ENCODE results near the gene OR3A1. TPM values are rescaled to one million over a fixed set of nuclear protein-coding genes. Genes with fewer than 3 reads are reported as not detected.
"Not testable (repeated sequence)": the region's sequence is repeated elsewhere in the genome, so short reads cannot be mapped to it uniquely, and the experiment has no call there.

Gene OR3A1
- total RNA-seq, result not detected

GRCh38 chr17:3298260-3298659 lies at the start of gene OR3A1:
Gene OR3A1 (minus strand): TSS chr17:3298360. CDS start chr17:3292582, 5,778 bp downstream.
- Histone ChIP-seq H3K27me3 (ENCODE audit: insufficient read depth, low read length) (peaks cover 3% of the 10 kb centered on the region), H3K9me3 (ENCODE audit: low read depth, low read length) (no peaks in the 10 kb centered on the region), H3K4me1 (ENCODE audit: insufficient read depth, low read length) (no peaks in the 10 kb centered on the region), H3K4me3 (ENCODE audit: low read length) (no peak within 1 kb of the TSS)

- not testable (repeated sequence) for H3K4me1 ChIP-seq (ENCODE audit: insufficient read depth, low read length); H3K9me3 ChIP-seq (ENCODE audit: low read depth, low read length); H3K27me3 ChIP-seq (ENCODE audit: insufficient read depth, low read length); H3K4me3 ChIP-seq (ENCODE audit: low read length)
Measured at GRCh38 chr17:3342782-3343181, 44.6 kb upstream of the OR3A1 start.

GRCh38 chr17:3335876-3336275 lies 37.7 kb upstream of the OR3A1 start:
- no peaks in the 10 kb centered on the region for H3K9me3 ChIP-seq (ENCODE audit: low read depth, low read length)
- no peaks in the 10 kb centered on the region for H3K27me3 ChIP-seq (ENCODE audit: insufficient read depth, low read length)
- no peaks in the 10 kb centered on the region for H3K4me1 ChIP-seq (ENCODE audit: insufficient read depth, low read length)
- no peak overlapping the region for H3K4me3 ChIP-seq (ENCODE audit: low read length)

- no peak overlapping the region for H3K4me3 ChIP-seq (ENCODE audit: low read length)
- no peaks in the 10 kb centered on the region for H3K27me3 ChIP-seq (ENCODE audit: insufficient read depth, low read length)
- H3K4me1 ChIP-seq (ENCODE audit: insufficient read depth, low read length), result no peaks in the 10 kb centered on the region
- H3K9me3 ChIP-seq (ENCODE audit: low read depth, low read length), result no peaks in the 10 kb centered on the region
Measured at GRCh38 chr17:3318336-3318735, 20.2 kb upstream of the OR3A1 start.

- Histone ChIP-seq H3K9me3 (ENCODE audit: low read depth, low read length) (no peaks in the 10 kb centered on the region), H3K4me1 (ENCODE audit: insufficient read depth, low read length) (no peaks in the 10 kb centered on the region), H3K27me3 (ENCODE audit: insufficient read depth, low read length) (no peaks in the 10 kb centered on the region), H3K4me3 (ENCODE audit: low read length) (no peak overlapping the region)
Measured at GRCh38 chr17:3316836-3317235, 18.7 kb upstream of the OR3A1 start.

GRCh38 chr17:3308603-3309002 lies 10.4 kb upstream of the OR3A1 start:
- H3K4me1 ChIP-seq (ENCODE audit: insufficient read depth, low read length), result no peaks in the 10 kb centered on the region
- H3K4me3 ChIP-seq (ENCODE audit: low read length), result no peak overlapping the region

GRCh38 chr17:3295632-3296031 lies 2.5 kb downstream of the OR3A1 start:
- H3K4me3 ChIP-seq (ENCODE audit: low read length), result no peak overlapping the region
- H3K27me3 ChIP-seq (ENCODE audit: insufficient read depth, low read length), result peaks cover 5% of the 10 kb centered on the region
- H3K4me1 ChIP-seq (ENCODE audit: insufficient read depth, low read length), result no peaks in the 10 kb centered on the region
- H3K9me3 ChIP-seq (ENCODE audit: low read depth, low read length), result no peaks in the 10 kb centered on the region

More at GRCh38 chr17:3308603-3309002, 10.4 kb upstream of the OR3A1 start:
- Histone ChIP-seq H3K27me3 (ENCODE audit: insufficient read depth, low read length) (no peaks in the 10 kb centered on the region), H3K9me3 (ENCODE audit: low read depth, low read length) (no peaks in the 10 kb centered on the region)

GRCh38 chr17:3293548-3293947 lies 4.6 kb downstream of the OR3A1 start:
- H3K9me3 ChIP-seq (ENCODE audit: low read depth, low read length); H3K4me1 ChIP-seq (ENCODE audit: insufficient read depth, low read length); H3K4me3 ChIP-seq (ENCODE audit: low read length); H3K27me3 ChIP-seq (ENCODE audit: insufficient read depth, low read length): not testable (repeated sequence)

GRCh38 chr17:3282901-3283300 lies 15.3 kb downstream of the OR3A1 start:
- Histone ChIP-seq H3K4me3 (ENCODE audit: low read length) (no peak overlapping the region), H3K27me3 (ENCODE audit: insufficient read depth, low read length) (no peaks in the 10 kb centered on the region), H3K4me1 (ENCODE audit: insufficient read depth, low read length) (no peaks in the 10 kb centered on the region), H3K9me3 (ENCODE audit: low read depth, low read length) (no peaks in the 10 kb centered on the region)

GRCh38 chr17:3276126-3276525 lies 22.0 kb downstream of the OR3A1 start:
- H3K4me1 ChIP-seq (ENCODE audit: insufficient read depth, low read length), result peaks cover 2% of the 10 kb centered on the region
- H3K9me3 ChIP-seq (ENCODE audit: low read depth, low read length), result peaks cover 7% of the 10 kb centered on the region
- no peaks in the 10 kb centered on the region for H3K27me3 ChIP-seq (ENCODE audit: insufficient read depth, low read length)
- H3K4me3 ChIP-seq (ENCODE audit: low read length), result no peak overlapping the region

- no peaks in the 10 kb centered on the region for H3K27me3 ChIP-seq (ENCODE audit: insufficient read depth, low read length)
- peaks cover 12% of the 10 kb centered on the region for H3K4me1 ChIP-seq (ENCODE audit: insufficient read depth, low read length)
- H3K9me3 ChIP-seq (ENCODE audit: low read depth, low read length), result peaks cover 7% of the 10 kb centered on the region
- no peak overlapping the region for H3K4me3 ChIP-seq (ENCODE audit: low read length)
Measured at GRCh38 chr17:3271072-3271848, 26.9 kb downstream of the OR3A1 start.

GRCh38 chr17:3260600-3260999 lies 37.6 kb downstream of the OR3A1 start:
- no peak overlapping the region for H3K4me3 ChIP-seq (ENCODE audit: low read length)
- no peaks in the 10 kb centered on the region for H3K9me3 ChIP-seq (ENCODE audit: low read depth, low read length)
- no peaks in the 10 kb centered on the region for H3K27me3 ChIP-seq (ENCODE audit: insufficient read depth, low read length)
- no peaks in the 10 kb centered on the region for H3K4me1 ChIP-seq (ENCODE audit: insufficient read depth, low read length)

GRCh38 chr17:3260163-3260562 lies 38.0 kb downstream of the OR3A1 start:
- Histone ChIP-seq H3K27me3 (ENCODE audit: insufficient read depth, low read length) (no peaks in the 10 kb centered on the region), H3K9me3 (ENCODE audit: low read depth, low read length) (no peaks in the 10 kb centered on the region), H3K4me1 (ENCODE audit: insufficient read depth, low read length) (no peaks in the 10 kb centered on the region), H3K4me3 (ENCODE audit: low read length) (no peak overlapping the region)

GRCh38 chr17:3256575-3256974 lies 41.6 kb downstream of the OR3A1 start:
- Histone ChIP-seq H3K27me3 (ENCODE audit: insufficient read depth, low read length) (no peaks in the 10 kb centered on the region), H3K9me3 (ENCODE audit: low read depth, low read length) (no peaks in the 10 kb centered on the region), H3K4me1 (ENCODE audit: insufficient read depth, low read length) (no peaks in the 10 kb centered on the region), H3K4me3 (ENCODE audit: low read length) (no peak overlapping the region)

GRCh38 chr17:3249013-3249412 lies 49.1 kb downstream of the OR3A1 start:
- not testable (repeated sequence) for H3K4me1 ChIP-seq (ENCODE audit: insufficient read depth, low read length); H3K9me3 ChIP-seq (ENCODE audit: low read depth, low read length); H3K27me3 ChIP-seq (ENCODE audit: insufficient read depth, low read length)

GRCh38 chr17:3244841-3245240 lies 53.3 kb downstream of the OR3A1 start:
- H3K4me1 ChIP-seq (ENCODE audit: insufficient read depth, low read length); H3K27me3 ChIP-seq (ENCODE audit: insufficient read depth, low read length); H3K4me3 ChIP-seq (ENCODE audit: low read length); H3K9me3 ChIP-seq (ENCODE audit: low read depth, low read length): not testable (repeated sequence)

More at GRCh38 chr17:3249013-3249412, 49.1 kb downstream of the OR3A1 start:
- H3K4me3 ChIP-seq (ENCODE audit: low read length), result not testable (repeated sequence)
